HCT116 (cell line): Measurements from ENCODE around the gene IL1R2.

Experiments
- EZH2 ChIP-seq: fragments of 200-600 bp; sonication (generic); IDR thresholded peaks from 2 replicates; pipeline ENCODE4 v1.6.1; 2017; ENCODE audit warnings: antibody characterized with exemption, mixed run types
- EZH2phosphoT487 ChIP-seq: fragments of 200-600 bp; IDR thresholded peaks from 2 replicates; pipeline ENCODE4 v1.6.1; 2018; ENCODE audit warnings: antibody characterized with exemption, borderline replicate concordance
- POLR2A ChIP-seq: IDR thresholded peaks from 2 replicates; pipeline ENCODE4 v1.7.0; 2011; ENCODE audit warnings: borderline replicate concordance; ENCODE audit not compliant: insufficient read depth, insufficient read length; ENCODE audit errors: extremely low read depth
- POLR2AphosphoS5 ChIP-seq: IDR thresholded peaks from 2 replicates; pipeline ENCODE4 v1.6.1; 2011; ENCODE audit warnings: mild to moderate bottlenecking, low read depth, low read length, moderate library complexity
- RAD21 ChIP-seq: IDR thresholded peaks from 2 replicates; pipeline ENCODE4 v1.6.1; 2012; ENCODE audit warnings: low read depth, mild to moderate bottlenecking
- YY1 ChIP-seq: IDR thresholded peaks from 2 replicates; pipeline ENCODE4 v1.6.1; 2011; ENCODE audit warnings: low read length, low read depth, moderate library complexity, mild to moderate bottlenecking; ENCODE audit not compliant: insufficient replicate concordance; ENCODE audit errors: extremely low read depth
- TF ChIP-seq, protein P1 (sequence below), 3 experiments: fragments of 200-600 bp in 1 of 3; sonication (generic) in 1 of 3; IDR thresholded peaks in 2 of 3; conservative IDR thresholded peaks in 1 of 3; 2 replicates each; pipeline ENCODE4 v1.5.1; 2012 to 2017; ENCODE audit warnings: low read depth in 2 of 3, low read length in 2 of 3, antibody characterized with exemption in 1 of 3, borderline replicate concordance in 1 of 3, control low read depth in 1 of 3, mild to moderate bottlenecking in 1 of 3, mixed read lengths in 1 of 3, mixed run types in 1 of 3, moderate library complexity in 1 of 3; ENCODE audit not compliant: insufficient read depth in 1 of 3
- TF ChIP-seq, protein P2 (sequence below): IDR thresholded peaks from 2 replicates; pipeline ENCODE4 v1.6.1; 2012; ENCODE audit warnings: low read depth

DNA sequence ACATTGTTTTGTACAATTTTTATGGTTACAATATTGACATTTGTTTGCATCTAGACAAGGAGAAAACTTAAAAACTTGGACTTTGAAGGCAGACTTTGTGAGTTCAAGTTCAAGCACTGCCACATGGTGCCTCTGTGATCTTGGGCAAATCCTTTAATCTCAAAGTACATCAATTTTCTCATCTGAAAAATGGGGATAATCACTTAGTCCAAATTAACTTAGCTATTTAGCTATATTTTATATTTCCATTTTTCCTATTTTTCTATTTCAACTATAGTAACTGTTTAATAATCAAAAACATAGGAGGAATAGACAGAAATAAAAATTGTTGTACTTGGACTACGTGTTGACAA, 38.7 kb downstream of the IL1R2 start:
- TF ChIP-seq POLR2AphosphoS5: no peak
- no peak for TF ChIP-seq EZH2
- TF ChIP-seq, protein P1, sequence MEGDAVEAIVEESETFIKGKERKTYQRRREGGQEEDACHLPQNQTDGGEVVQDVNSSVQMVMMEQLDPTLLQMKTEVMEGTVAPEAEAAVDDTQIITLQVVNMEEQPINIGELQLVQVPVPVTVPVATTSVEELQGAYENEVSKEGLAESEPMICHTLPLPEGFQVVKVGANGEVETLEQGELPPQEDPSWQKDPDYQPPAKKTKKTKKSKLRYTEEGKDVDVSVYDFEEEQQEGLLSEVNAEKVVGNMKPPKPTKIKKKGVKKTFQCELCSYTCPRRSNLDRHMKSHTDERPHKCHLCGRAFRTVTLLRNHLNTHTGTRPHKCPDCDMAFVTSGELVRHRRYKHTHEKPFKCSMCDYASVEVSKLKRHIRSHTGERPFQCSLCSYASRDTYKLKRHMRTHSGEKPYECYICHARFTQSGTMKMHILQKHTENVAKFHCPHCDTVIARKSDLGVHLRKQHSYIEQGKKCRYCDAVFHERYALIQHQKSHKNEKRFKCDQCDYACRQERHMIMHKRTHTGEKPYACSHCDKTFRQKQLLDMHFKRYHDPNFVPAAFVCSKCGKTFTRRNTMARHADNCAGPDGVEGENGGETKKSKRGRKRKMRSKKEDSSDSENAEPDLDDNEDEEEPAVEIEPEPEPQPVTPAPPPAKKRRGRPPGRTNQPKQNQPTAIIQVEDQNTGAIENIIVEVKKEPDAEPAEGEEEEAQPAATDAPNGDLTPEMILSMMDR (IDR thresholded peaks at IDR 0.05 in 2 of 3, conservative IDR thresholded peaks at IDR 0.05 in 1 of 3; ENCODE audit: borderline replicate concordance in 1 of 3, insufficient read depth in 1 of 3, low read depth in 2 of 3, low read length in 2 of 3): no peak
- no peak for TF ChIP-seq EZH2phosphoT487
- TF ChIP-seq, protein P2, sequence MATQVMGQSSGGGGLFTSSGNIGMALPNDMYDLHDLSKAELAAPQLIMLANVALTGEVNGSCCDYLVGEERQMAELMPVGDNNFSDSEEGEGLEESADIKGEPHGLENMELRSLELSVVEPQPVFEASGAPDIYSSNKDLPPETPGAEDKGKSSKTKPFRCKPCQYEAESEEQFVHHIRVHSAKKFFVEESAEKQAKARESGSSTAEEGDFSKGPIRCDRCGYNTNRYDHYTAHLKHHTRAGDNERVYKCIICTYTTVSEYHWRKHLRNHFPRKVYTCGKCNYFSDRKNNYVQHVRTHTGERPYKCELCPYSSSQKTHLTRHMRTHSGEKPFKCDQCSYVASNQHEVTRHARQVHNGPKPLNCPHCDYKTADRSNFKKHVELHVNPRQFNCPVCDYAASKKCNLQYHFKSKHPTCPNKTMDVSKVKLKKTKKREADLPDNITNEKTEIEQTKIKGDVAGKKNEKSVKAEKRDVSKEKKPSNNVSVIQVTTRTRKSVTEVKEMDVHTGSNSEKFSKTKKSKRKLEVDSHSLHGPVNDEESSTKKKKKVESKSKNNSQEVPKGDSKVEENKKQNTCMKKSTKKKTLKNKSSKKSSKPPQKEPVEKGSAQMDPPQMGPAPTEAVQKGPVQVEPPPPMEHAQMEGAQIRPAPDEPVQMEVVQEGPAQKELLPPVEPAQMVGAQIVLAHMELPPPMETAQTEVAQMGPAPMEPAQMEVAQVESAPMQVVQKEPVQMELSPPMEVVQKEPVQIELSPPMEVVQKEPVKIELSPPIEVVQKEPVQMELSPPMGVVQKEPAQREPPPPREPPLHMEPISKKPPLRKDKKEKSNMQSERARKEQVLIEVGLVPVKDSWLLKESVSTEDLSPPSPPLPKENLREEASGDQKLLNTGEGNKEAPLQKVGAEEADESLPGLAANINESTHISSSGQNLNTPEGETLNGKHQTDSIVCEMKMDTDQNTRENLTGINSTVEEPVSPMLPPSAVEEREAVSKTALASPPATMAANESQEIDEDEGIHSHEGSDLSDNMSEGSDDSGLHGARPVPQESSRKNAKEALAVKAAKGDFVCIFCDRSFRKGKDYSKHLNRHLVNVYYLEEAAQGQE: no peak
- no peak for TF ChIP-seq RAD21
- TF ChIP-seq POLR2A: no peak
- no peak for TF ChIP-seq YY1
